Activated T-cell treated with anti-CD3 and anti-CD28 coated beads for 4 hours (primary cell): ENCODE data around the gene GGTLC2.
"Not testable (repeated sequence)": the region's sequence is repeated elsewhere in the genome, so short reads cannot be mapped to it uniquely, and the experiment has no call there.

Source experiments
- DNase-seq: peaks from one replicate; pipeline ENCODE4 v3.0.0-alpha.2; 2020

GGTLC2 gene

GRCh38 chr22:22644314-22644713 is at the start of gene GGTLC2:
Gene GGTLC2, plus strand, starts transcription at chr22:22644614. Its CDS starts 1,732 bp downstream, at chr22:22646346.
- DNase-seq, result not testable (repeated sequence)

DNA sequence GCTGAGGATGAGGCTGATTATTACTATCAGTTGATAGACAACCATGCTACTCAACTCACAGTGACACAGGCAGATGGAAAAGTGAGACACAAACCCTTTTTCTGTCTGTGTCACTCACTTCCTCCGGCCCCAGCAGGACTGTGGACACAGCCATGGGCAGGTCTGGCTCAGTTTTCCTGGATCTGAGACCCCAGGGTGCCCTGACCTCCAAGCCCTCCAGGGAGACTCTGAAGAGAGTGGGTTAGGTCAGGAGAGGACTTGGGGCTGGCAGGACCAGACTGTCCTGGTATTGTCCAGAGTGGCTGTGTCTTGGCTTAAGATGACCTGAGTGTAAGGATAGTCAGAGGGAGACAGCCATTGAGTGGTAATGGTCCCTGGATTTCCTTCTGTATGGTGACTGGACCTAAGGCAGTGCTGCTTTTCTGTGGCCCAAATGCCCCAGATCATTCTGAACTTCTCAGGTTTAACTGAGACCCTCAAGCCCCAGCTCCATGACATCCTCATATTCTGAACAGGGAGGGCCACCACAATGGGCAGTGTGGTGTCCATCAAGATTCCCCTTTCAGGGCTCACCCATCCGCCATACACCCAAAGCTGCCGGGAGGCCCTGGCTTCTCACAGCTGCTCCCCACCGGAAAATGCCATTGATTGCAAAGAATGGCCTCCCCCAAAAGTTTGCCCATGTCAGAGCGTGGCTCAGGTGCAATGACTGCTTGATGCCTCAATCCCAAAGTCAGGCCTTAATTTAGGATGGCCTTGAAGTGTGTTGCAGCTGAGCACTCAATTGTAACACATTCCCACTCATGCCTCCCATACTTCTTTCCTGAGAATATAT is 49.2 kb upstream of the GGTLC2 start:
- DNase-seq, result no peak

DNA sequence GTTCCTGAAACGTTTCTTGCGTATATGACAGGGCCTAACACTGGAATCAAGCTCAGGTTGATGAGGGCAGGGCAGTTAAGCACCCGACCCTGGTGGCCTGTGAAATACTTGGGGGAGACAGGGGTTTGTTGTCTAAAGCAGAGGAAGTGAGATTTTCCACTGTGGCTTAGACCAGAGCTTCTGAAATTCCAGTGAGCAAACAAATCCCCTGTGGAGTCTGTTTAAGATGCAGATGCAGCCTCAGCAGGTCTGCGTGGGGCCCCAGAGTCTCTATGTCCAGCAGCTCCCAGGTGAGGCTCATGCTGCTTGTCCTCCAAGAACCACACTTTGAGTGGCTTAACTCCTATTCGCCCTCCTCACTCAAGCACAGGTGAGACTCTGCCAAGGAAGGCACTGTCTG is 46.3 kb upstream of the GGTLC2 start:
- no peak for DNase-seq

GRCh38 chr22:22599248-22599647 is 45.2 kb upstream of the GGTLC2 start:
- DNase-seq, result no peak

DNA sequence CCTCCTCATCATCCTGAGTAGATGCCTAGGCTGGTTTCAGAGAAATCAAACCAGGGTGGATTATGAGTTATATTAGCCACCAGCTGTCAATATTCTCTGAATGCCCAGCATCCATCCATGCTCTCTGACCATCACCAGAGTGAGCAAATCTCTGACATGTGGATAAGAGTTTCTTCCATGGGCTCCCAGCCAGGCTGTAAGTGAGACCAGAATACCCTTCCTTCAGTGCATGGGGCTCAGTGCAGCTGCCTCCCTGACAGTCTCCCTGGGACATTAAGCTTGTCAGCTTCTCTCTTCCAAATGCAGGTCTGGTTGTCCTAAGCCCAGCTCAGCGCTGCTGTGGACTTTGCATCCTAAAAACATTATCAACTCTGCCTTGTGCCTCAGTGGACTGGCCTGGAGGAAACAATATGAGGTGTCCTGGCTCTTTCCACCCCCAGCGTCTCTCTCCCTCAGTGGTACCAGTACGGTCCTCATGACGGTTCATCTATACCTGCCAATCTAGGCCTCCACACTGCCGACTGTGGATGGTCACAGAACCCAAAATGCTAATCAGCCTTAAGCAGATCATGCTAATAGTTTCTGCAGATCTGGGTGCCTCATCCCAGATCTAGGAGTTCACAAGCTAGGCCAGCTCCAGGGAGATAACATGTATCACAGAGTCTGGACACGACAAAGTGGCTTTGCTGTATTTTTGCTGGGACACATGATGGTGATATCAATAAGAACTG is 43.7 kb upstream of the GGTLC2 start:
- DNase-seq, result no peak

GRCh38 chr22:22603470-22603947 is 40.9 kb upstream of the GGTLC2 start:
- DNase-seq, result no peak

GRCh38 chr22:22604326-22605073 is 39.9 kb upstream of the GGTLC2 start:
- DNase-seq, result no peak

- no peak for DNase-seq
Observed at GRCh38 chr22:22605074-22605404, 39.4 kb upstream of the GGTLC2 start.

DNA sequence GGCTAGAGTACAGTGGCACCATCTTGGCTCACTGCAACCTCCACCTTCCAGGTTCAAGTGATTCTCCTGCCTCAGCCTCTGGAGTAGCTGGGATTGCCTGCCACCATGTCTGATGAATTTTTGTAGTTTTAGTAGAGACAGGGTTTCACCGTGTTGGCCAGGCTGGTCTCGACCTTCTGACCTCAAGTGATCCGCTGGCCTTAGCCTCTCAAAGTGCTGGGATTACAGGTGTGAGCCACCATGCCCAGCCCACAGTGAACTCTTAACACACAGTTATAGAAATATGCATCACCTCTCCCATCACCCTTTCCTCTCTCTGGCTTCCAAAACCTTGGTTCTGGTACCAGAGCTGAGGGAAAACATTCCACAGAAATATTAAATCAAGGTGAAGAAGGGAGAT is 36.4 kb upstream of the GGTLC2 start:
- not testable (repeated sequence) for DNase-seq

DNA sequence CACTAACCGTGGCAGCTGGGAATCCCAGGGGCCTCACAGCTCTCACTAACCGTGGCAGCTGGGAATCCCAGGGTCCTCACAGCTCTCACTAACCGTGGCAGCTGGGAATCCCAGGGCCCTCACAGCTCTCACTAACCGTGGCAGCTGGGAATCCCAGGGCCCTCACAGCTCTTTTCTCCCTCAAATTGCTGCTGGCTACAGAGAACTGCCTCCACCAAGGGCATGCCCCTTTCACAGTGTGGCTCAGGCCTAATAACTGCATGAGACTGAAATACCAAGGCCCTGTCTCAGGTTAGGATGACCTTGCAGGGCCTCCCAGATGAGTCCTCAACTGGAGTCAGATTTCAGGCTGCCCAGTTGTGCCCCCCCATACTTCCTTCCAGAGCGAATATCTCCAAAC is 35.1 kb upstream of the GGTLC2 start:
- DNase-seq, result no peak

DNA sequence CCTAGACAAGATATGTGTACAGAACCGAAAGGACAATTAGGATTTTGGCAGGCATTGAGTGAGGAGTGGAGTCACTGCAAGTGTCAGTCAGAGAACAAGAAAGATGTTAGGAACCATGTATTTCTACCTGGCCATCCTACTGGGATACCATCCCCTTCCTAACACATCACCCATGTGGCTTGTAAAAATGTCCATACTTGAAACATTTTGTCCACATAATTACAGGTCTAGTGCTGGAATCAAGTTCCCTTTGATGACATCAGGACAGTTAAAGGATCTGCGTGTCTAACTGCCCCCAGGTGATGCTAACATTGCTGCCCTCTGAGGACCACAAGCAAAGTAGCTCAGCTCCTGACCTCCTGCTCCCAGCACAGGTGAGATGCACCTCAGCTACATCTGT is 31.9 kb upstream of the GGTLC2 start:
- no peak for DNase-seq

GRCh38 chr22:22614065-22614464 is 30.3 kb upstream of the GGTLC2 start:
- no peak for DNase-seq

DNA sequence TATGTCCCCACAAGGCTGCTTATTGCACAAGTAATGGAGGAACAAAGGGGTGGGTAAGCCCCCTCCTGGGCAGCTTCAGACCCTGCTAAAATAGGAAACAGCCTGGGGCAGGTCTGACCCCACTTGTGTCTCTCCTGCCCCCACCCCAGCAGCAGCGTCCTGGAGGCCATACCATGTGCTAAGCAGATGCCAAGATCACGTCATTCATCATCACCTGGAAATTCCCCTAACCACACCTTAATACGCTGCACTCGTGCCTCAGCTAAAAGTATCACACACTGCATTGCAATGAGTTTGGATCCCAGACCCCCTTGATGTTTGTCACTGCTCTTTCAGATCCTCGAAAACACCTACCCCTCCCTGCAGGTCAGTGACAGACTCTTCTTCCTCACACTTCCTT is 27.8 kb upstream of the GGTLC2 start:
- no peak for DNase-seq

DNA sequence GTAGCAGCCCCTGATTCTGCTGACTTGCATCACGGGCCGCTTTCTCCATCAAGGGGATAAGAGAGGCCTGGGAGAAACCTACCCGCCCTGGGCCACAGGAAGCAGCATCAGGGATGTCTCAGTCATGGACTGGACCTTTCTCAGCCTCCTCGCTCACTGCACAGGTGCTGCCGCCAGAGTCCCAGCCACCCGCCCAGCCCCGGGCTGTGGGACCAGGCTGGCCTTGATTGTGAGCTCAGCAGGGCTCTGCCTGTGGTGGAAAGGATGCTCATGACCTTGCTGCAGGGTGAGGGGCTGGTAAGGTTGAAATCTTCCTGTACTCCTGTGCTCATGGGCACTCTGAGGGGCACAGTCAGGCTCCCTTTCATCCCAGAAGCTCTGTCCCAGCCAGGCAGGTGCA is 26.0 kb upstream of the GGTLC2 start:
- DNase-seq, result no peak

GRCh38 chr22:22618923-22619322 is 25.5 kb upstream of the GGTLC2 start:
- DNase-seq, result no peak

- DNase-seq, result no peak
Observed at GRCh38 chr22:22619765-22620414, 24.5 kb upstream of the GGTLC2 start.

DNA sequence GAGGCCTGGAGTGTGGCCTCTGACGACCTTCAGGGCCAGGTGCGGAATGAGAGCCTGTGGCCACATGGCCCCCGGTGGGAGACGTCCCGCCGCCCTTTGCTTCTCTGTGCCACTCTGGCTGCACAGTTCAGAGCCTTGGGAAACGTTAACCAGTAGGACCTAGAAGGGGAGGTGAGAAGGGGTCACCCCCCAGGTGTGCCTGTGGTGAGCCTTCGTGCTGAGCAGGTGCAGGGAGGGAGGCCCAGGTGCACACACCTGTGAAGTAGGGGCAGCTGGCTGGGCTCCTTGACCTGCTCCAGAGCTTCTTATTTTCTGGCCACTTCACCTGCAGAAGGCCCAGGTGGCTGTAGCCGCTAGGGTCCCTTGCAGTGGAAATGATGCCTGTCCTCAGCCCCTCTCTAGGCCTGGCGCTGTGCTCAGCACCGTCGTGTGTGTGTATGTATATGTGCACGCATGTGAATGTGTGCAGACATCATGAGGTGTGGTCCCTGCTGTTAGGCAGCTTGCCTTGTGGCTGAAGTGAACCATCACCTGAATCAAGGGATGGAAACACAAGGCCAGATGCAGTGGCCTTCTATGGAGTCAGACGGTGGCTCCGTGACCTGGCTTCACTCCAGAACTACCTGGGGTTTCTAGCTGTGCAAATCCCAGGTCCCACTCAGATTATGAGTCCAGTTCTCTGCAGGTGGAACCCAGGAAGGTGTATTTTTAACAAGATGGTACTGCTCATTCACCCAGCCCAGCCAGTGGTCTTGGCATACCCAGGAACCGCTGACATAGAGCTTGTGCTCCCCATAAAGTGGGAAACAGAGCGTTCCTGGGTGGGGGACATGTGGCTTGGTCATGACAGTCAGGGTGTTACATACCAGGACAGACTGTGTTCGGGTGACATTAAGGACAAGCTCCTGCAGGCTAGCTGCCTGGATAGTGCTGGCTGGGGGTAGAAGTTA is 15.6 kb upstream of the GGTLC2 start:
- not testable (repeated sequence) for DNase-seq

DNA sequence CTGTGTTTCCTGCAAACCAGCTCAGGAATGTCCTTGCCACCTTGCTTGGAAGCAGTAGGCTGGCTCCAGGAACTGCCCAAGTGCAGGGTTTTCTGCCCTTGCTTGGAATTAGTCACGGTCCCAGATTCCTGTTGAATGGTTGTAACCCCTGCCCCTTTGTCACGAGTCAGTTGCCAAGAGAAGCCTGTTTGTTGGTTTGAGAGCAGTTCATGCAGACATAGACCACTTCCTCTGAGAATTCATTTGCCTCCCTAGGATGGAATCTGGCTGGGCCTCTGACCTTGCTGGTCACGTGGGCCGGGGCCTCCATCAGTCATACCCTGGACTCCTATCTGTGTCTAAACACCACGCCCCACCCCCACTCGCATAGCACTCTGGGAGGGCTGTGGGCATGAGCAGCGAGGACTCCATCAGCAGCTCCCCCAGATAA is 13.2 kb upstream of the GGTLC2 start:
- not testable (repeated sequence) for DNase-seq

GRCh38 chr22:22632226-22632625 is 12.2 kb upstream of the GGTLC2 start:
- DNase-seq, result not testable (repeated sequence)

- DNase-seq, result not testable (repeated sequence)
Observed at GRCh38 chr22:22633533-22633932, 10.9 kb upstream of the GGTLC2 start.

- not testable (repeated sequence) for DNase-seq
Observed at GRCh38 chr22:22636260-22636659, 8.2 kb upstream of the GGTLC2 start.

DNA sequence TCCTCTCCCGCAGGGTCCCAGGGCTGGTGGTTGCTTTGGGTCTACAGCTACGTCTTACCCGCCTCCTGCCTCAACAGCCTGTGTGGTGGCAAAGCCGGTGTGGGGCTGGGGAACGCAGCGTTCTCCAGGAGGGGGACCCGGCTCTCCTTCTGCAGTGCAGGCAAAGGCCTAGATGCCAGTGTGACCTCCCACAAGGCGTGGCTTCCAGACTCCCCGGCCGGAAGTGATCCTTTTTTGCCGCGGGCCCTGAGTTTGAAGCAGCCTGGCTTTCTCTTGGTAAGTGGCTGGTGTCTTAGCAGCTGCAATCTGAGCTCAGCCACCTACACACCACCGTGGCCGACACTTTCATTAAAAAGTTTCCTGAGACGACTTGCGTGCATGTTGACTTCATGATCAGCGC is 6.1 kb upstream of the GGTLC2 start:
- not testable (repeated sequence) for DNase-seq
